OCI-LY7 (cell line): ENCODE data around the gene TIGD7.

Experiments
- CTCF ChIP-seq: fragments of 200-600 bp; sonication (generic); conservative IDR thresholded peaks from 2 replicates; pipeline ENCODE4 v1.5.1; 2014; ENCODE audit warnings: mild to moderate bottlenecking, antibody characterized with exemption, low read length, moderate library complexity, mixed read lengths
- EZH2phosphoT487 ChIP-seq: fragments of 200-600 bp; sonication (generic); IDR thresholded peaks from 2 replicates; pipeline ENCODE4 v1.6.1; 2018; ENCODE audit warnings: low read depth, borderline replicate concordance, mild to moderate bottlenecking, mixed run types, antibody characterized with exemption, low read length, moderate library complexity, mixed read lengths

DNA sequence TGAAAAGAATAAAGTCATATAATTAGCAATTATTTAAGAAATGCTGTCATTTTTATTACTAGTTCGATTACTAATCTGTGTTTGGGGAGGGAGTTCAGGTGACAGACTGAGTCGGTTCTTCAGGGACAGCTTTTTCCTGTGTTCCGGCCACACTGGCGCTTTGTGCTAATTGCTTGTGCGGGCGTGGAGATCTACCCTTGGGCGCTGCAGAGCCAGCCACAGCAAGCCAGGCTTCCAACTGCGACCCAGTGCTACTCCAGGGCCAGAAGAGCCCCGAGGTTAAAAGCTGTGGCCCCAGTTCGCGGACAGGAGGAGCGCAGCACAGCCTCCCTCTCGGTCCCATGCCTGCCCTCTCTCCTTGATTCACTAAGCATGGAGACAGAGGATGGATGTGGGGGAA lies 43.9 kb upstream of the TIGD7 start:
- TF ChIP-seq CTCF (no peak), EZH2phosphoT487 (no peak)
